Sigmoid colon (tissue), 7 donors: Measurements from ENCODE around the gene ACTA2. TPM values are rescaled to one million over a fixed set of nuclear protein-coding genes. Genes with fewer than 3 reads are reported as not detected.

ENCODE experiments used
- DNase-seq: peaks from one replicate; pipeline ENCODE4 v3.0.0-alpha.2; 2019
- H3K27ac ChIP-seq, 4 donors: fragments of 200-600 bp; sonication (generic); one replicate each; pipeline ENCODE4 v1.5.1; 2016 to 2019; ENCODE audit warnings: mild to moderate bottlenecking in 1 of 4
- H3K27me3 ChIP-seq, 3 donors: fragments of 200-600 bp; sonication (generic); one replicate each; pipeline ENCODE4 v1.5.1; 2019; ENCODE audit warnings: mild to moderate bottlenecking in 1 of 3
- H3K36me3 ChIP-seq, 4 donors: fragments of 200-600 bp; sonication (generic); one replicate each; pipeline ENCODE4 v1.5.1; 2016 to 2019
- H3K4me1 ChIP-seq, 4 donors: fragments of 200-600 bp; sonication (generic); one replicate each; pipeline ENCODE4 v1.5.1; 2017 to 2019
- H3K4me3 ChIP-seq, 4 donors: fragments of 200-600 bp; sonication (generic); one replicate each; pipeline ENCODE4 v1.5.1; 2017 to 2019; ENCODE audit warnings: mild to moderate bottlenecking in 2 of 4, moderate library complexity in 1 of 4
- H3K9me3 ChIP-seq, 4 donors: fragments of 200-600 bp in 3 of 4; sonication (generic) in 3 of 4; one replicate each; pipeline versions ENCODE4 v1.5.1 to v1.6.1; 2013 to 2019
- CTCF ChIP-seq, 4 experiments: fragments of 450-650 bp in 3 of 4; fragments of 200-600 bp in 1 of 4; IDR thresholded peaks; one replicate each; pipeline ENCODE4 v1.5.1; 2016 to 2019; ENCODE audit warnings: antibody characterized with exemption in 4 of 4, mild to moderate bottlenecking in 3 of 4, moderate library complexity in 2 of 4
- EP300 ChIP-seq, 4 donors: sonication (generic); formaldehyde crosslinking; IDR thresholded peaks; one replicate each; pipeline ENCODE4 v1.6.1; 2017; ENCODE audit warnings: antibody characterized with exemption in 4 of 4
- POLR2A ChIP-seq, 2 donors: fragments of 450-650 bp; IDR thresholded peaks; one replicate each; pipeline ENCODE4 v1.6.1; 2016; ENCODE audit warnings: antibody characterized with exemption in 2 of 2, mild to moderate bottlenecking in 2 of 2, moderate library complexity in 2 of 2
- POLR2AphosphoS5 ChIP-seq, 4 donors: sonication (generic); formaldehyde crosslinking; IDR thresholded peaks; one replicate each; pipeline ENCODE4 v1.6.1; 2017; ENCODE audit warnings: antibody characterized with exemption in 4 of 4
- WGBS, 2 donors: extraction: QIAGEN DNeasy Blood & Tissue Kit; methylation state at CpG; one replicate each; pipeline ENCODE4 v1.1.7; 2013; 5-methylcytosine and 5-hydroxymethylcytosine counted together
- intact Hi-C: fragments of 100-400 bp; cut with DNase I; formaldehyde crosslinking; loops from one replicate; pipeline ENCODE4 v1.15.1; 2023
- polyA plus RNA-seq, 3 donors: library from polyadenylated mRNA; stranded (reverse); fragments of 200-250 nt; gene quantifications; one replicate each; pipeline ENCODE4 v1.2.3, GENCODE V29; 2013
- total RNA-seq, 4 donors: library from RNA; depleted of rRNA; stranded (reverse); fragments of >200 nt; gene quantifications; one replicate each; pipeline ENCODE4 v1.1.0, GENCODE V29; 2016
- donor health status: healthy with polysubstance abuse.
- donor health status: Bipolar disorder and iron deficiency.
- donor health status: healthy.

Gene ACTA2
- total and polyA plus RNA-seq, 7 donors = 43.7 to 5,444 (median 2,072) TPM

- TF ChIP-seq EP300 (IDR thresholded peaks at IDR 0.05) (no peak), CTCF (IDR thresholded peaks at IDR 0.05) (no peak), POLR2AphosphoS5 (IDR thresholded peaks at IDR 0.05) (no peak), POLR2A (IDR thresholded peaks at IDR 0.05) (no peak)
- H3K4me3 ChIP-seq = no peak overlapping the region
- no peaks in the 10 kb centered on the region for H3K27me3 ChIP-seq
- no peaks in the 10 kb centered on the region for H3K9me3 ChIP-seq
- H3K27ac ChIP-seq = peak overlapping the region in 2 of 4 donors; percentile 14 to 38
- H3K4me1 ChIP-seq = peaks cover 0 to 28% (median 6%) of the 10 kb centered on the region in 4 donors
- WGBS, 2 donors = 16 to 55% methylated on average over 1 of the region's 1 CpG
- intact Hi-C loops = no loop called here
- H3K36me3 ChIP-seq = no peaks in the 10 kb centered on the region
- no peak for DNase-seq
Measured at GRCh38 chr10:88895250-88895649, 57.3 kb downstream of the ACTA2 start.

GRCh38 chr10:88893611-88894010 lies 59.0 kb downstream of the ACTA2 start:
- Histone ChIP-seq H3K36me3 (no peaks in the 10 kb centered on the region), H3K27me3 (no peaks in the 10 kb centered on the region), H3K27ac (peak overlapping the region in 3 of 4 donors; percentile 20 to 49 (median 48)), H3K9me3 (no peaks in the 10 kb centered on the region), H3K4me1 (peaks cover 0 to 27% (median 6%) of the 10 kb centered on the region in 4 donors), H3K4me3 (no peak overlapping the region)
- 68 to 77% methylated on average over 3 of the region's 3 CpGs for WGBS, 2 donors
- DNase-seq = peak; percentile 72
- peak in 2 of 4 donors; percentile 25 to 41 for TF ChIP-seq POLR2AphosphoS5 (IDR thresholded peaks at IDR 0.05)
- no peak for TF ChIP-seq CTCF (IDR thresholded peaks at IDR 0.05)
- intact Hi-C loops = no loop called here

- Histone ChIP-seq H3K27me3 (no peaks in the 10 kb centered on the region), H3K27ac (peak overlapping the region in 2 of 4 donors; percentile 48 to 49), H3K36me3 (no peaks in the 10 kb centered on the region), H3K4me3 (no peak overlapping the region), H3K9me3 (no peaks in the 10 kb centered on the region), H3K4me1 (peaks cover 0 to 25% (median 4%) of the 10 kb centered on the region in 4 donors)
- intact Hi-C loops = no loop called here
- 79 to 84% methylated on average over 2 of the region's 2 CpGs for WGBS, 2 donors
- DNase-seq = no peak
- TF ChIP-seq EP300 (IDR thresholded peaks at IDR 0.05) (no peak), CTCF (IDR thresholded peaks at IDR 0.05) (no peak), POLR2A (IDR thresholded peaks at IDR 0.05) (no peak), POLR2AphosphoS5 (IDR thresholded peaks at IDR 0.05) (no peak)
Measured at GRCh38 chr10:88892222-88892967, 60.2 kb downstream of the ACTA2 start.

GRCh38 chr10:88890681-88891381 lies 61.7 kb downstream of the ACTA2 start:
- no peaks in the 10 kb centered on the region for H3K27me3 ChIP-seq
- TF ChIP-seq POLR2A (IDR thresholded peaks at IDR 0.05) = no peak
- no peak for TF ChIP-seq EP300 (IDR thresholded peaks at IDR 0.05)
- no peak for TF ChIP-seq CTCF (IDR thresholded peaks at IDR 0.05)
- TF ChIP-seq POLR2AphosphoS5 (IDR thresholded peaks at IDR 0.05) = no peak
- H3K4me3 ChIP-seq = no peak overlapping the region
- no peak overlapping the region for H3K27ac ChIP-seq
- intact Hi-C loops = no loop called here
- no peaks in the 10 kb centered on the region for H3K9me3 ChIP-seq
- 91 to 92% methylated on average over 4 of the region's 4 CpGs for WGBS, 2 donors
- no peaks in the 10 kb centered on the region for H3K36me3 ChIP-seq
- H3K4me1 ChIP-seq = peaks cover 0 to 14% (median 0%) of the 10 kb centered on the region in 4 donors
- no peak for DNase-seq
